ENCODE measurements around the gene PLXNA4. TPM values are rescaled to one million over a fixed set of nuclear protein-coding genes. Genes with fewer than 3 reads are reported as not detected.

The PLXNA4 gene
- total RNA-seq, 2 donors from 2014 or later = 0.41 to 2.8 TPM

GRCh38 chr7:132435016-132435990, 141.0 kb downstream of the PLXNA4 start:
- Histone ChIP-seq H3K9me3 (no peaks in the 10 kb centered on the region), H3K4me3 (no peak overlapping the region), H3K4me1 (replicated peaks) (no peaks in the 10 kb centered on the region), H3K36me3 (no peaks in the 10 kb centered on the region), H3K27me3 (replicated peaks; ENCODE audit: insufficient read depth) (no peaks in the 10 kb centered on the region), H3K27ac (no peak overlapping the region)
- TF ChIP-seq POLR2A (IDR thresholded peaks at IDR 0.05) (no peak), CTCF (IDR thresholded peaks at IDR 0.05) (no peak), POLR2AphosphoS5 (IDR thresholded peaks at IDR 0.05) (no peak)
- 65% methylated on average over 18 of the region's 18 CpGs for WGBS
- no peak for DNase-seq (ENCODE audit: low spot score)
- intact Hi-C loops (cut with DNase I) = no loop called here

GRCh38 chr7:132434041-132434440, 142.2 kb downstream of the PLXNA4 start:
- Histone ChIP-seq H3K4me3 (no peak overlapping the region), H3K9me3 (no peaks in the 10 kb centered on the region), H3K27me3 (replicated peaks; ENCODE audit: insufficient read depth) (no peaks in the 10 kb centered on the region), H3K36me3 (no peaks in the 10 kb centered on the region), H3K4me1 (replicated peaks) (no peaks in the 10 kb centered on the region), H3K27ac (no peak overlapping the region)
- WGBS = 94% methylated on average over 7 of the region's 7 CpGs
- DNase-seq (ENCODE audit: low spot score) = no peak
- intact Hi-C loops (cut with DNase I) = no loop called here
- TF ChIP-seq CTCF (IDR thresholded peaks at IDR 0.05) (no peak), POLR2AphosphoS5 (IDR thresholded peaks at IDR 0.05) (no peak), POLR2A (IDR thresholded peaks at IDR 0.05) (no peak)

- TF ChIP-seq CTCF (IDR thresholded peaks at IDR 0.05) (no peak), POLR2A (IDR thresholded peaks at IDR 0.05) (no peak)
- no peak for DNase-seq (ENCODE audit: low spot score)
- H3K4me3 ChIP-seq = no peak overlapping the region
- intact Hi-C loops (cut with DNase I) = no loop called here
- H3K4me1 ChIP-seq (replicated peaks) = no peaks in the 10 kb centered on the region
- H3K9me3 ChIP-seq = no peaks in the 10 kb centered on the region
- H3K27me3 ChIP-seq (replicated peaks; ENCODE audit: insufficient read depth) = no peaks in the 10 kb centered on the region
- WGBS = 87% methylated on average over 2 of the region's 2 CpGs
- no peak overlapping the region for H3K27ac ChIP-seq
- H3K36me3 ChIP-seq = no peaks in the 10 kb centered on the region
Measured at GRCh38 chr7:132433301-132433700, 143.0 kb downstream of the PLXNA4 start.

GRCh38 chr7:132430861-132431822, 145.1 kb downstream of the PLXNA4 start:
- no peak overlapping the region for H3K4me3 ChIP-seq
- H3K36me3 ChIP-seq = no peaks in the 10 kb centered on the region
- no peaks in the 10 kb centered on the region for H3K4me1 ChIP-seq (replicated peaks)
- intact Hi-C loops (cut with DNase I) = no loop called here
- DNase-seq (ENCODE audit: low spot score) = no peak
- H3K9me3 ChIP-seq = no peaks in the 10 kb centered on the region
- TF ChIP-seq POLR2AphosphoS5 (IDR thresholded peaks at IDR 0.05) (no peak), CTCF (IDR thresholded peaks at IDR 0.05) (no peak), POLR2A (IDR thresholded peaks at IDR 0.05) (no peak)
- WGBS = 66% methylated on average over 13 of the region's 13 CpGs
- H3K27me3 ChIP-seq (replicated peaks; ENCODE audit: insufficient read depth) = no peaks in the 10 kb centered on the region
- H3K27ac ChIP-seq = no peak overlapping the region

Measured in prostate gland (tissue), 2 donors.